Measurements from ENCODE around the gene CD300E. TPM values are rescaled to one million over a fixed set of nuclear protein-coding genes. Genes with fewer than 3 reads are reported as not detected.

CD300E gene
- total and polyA plus RNA-seq, 2 donors (not counting 3 experiments of a cell fraction or from before 2014, with no cell fraction given), result not detected

GRCh38 chr17:74595037-74595750 is 28.3 kb downstream of the CD300E start:
- no peaks in the 10 kb centered on the region for H3K27me3 ChIP-seq (ENCODE audit: control insufficient read depth in 2 of 2, insufficient read depth in 2 of 2, low read length in 2 of 2)
- CTCF ChIA-PET, result no interaction called here
- FAIRE-seq (no peak), DNase-seq (ENCODE audit: low read depth, low spot score) (no peak)
- H3K4me2 ChIP-seq (ENCODE audit: insufficient read depth, low read length), result no peak overlapping the region
- no peak overlapping the region for H3K4me3 ChIP-seq (replicated peaks in 1 of 3; ENCODE audit: insufficient read depth in 1 of 3, low read depth in 1 of 3, low read length in 3 of 3)
- no TSS peak for BruUV-seq (replicated peaks)
- no peaks in the 10 kb centered on the region for H3K79me2 ChIP-seq (ENCODE audit: control insufficient read depth, insufficient read depth, low read length)
- H3K9me3 ChIP-seq (replicated peaks; ENCODE audit: control insufficient read depth, insufficient read depth, low read length), result no peaks in the 10 kb centered on the region
- no peaks in the 10 kb centered on the region for H3K9me1 ChIP-seq (replicated peaks; ENCODE audit: control insufficient read depth, extremely low read depth, insufficient read depth, low read length)
- POLR2A ChIA-PET, result no interaction called here
- no peaks in the 10 kb centered on the region for H4K20me1 ChIP-seq (replicated peaks; ENCODE audit: control insufficient read depth, extremely low read depth, insufficient read depth, low read length)
- no peak overlapping the region for H3K9ac ChIP-seq (replicated peaks; ENCODE audit: extremely low read depth, insufficient read depth, low read length)
- TF ChIP-seq MYC (IDR thresholded peaks at IDR 0.05; ENCODE audit: low read depth, low read length) (no peak), MAX (IDR thresholded peaks at IDR 0.05; ENCODE audit: insufficient read depth, insufficient read length) (no peak), GATA2 (IDR thresholded peaks at IDR 0.05; ENCODE audit: insufficient read depth, insufficient read length, low read depth, low read length) (no peak)
- H3K36me3 ChIP-seq (ENCODE audit: control insufficient read depth in 2 of 2, extremely low read depth in 1 of 2, insufficient read depth in 2 of 2, low read length in 2 of 2), result no peaks in the 10 kb centered on the region
- dilution Hi-C loops (cut with MboI; ENCODE audit: extremely low pct_ligation_motif_present, low sequenced_read_pairs) (no loop called here), intact Hi-C loops (cut with micrococcal nuclease) (no loop called here)
- no peak overlapping the region for H3K27ac ChIP-seq (ENCODE audit: insufficient read depth, low read depth, low read length)
- no peak overlapping the region for H2AFZ ChIP-seq (ENCODE audit: low read depth, low read length)
- no peaks in the 10 kb centered on the region for H3K4me1 ChIP-seq (ENCODE audit: control insufficient read depth, extremely low read depth, insufficient read depth, low read length)

- H4K20me1 ChIP-seq (replicated peaks; ENCODE audit: control insufficient read depth, extremely low read depth, insufficient read depth, low read length), result no peaks in the 10 kb centered on the region
- no peaks in the 10 kb centered on the region for H3K9me1 ChIP-seq (replicated peaks; ENCODE audit: control insufficient read depth, extremely low read depth, insufficient read depth, low read length)
- no TSS peak for BruUV-seq (replicated peaks)
- intact Hi-C loops (cut with micrococcal nuclease) (no loop called here), dilution Hi-C loops (cut with MboI; ENCODE audit: extremely low pct_ligation_motif_present, low sequenced_read_pairs) (no loop called here)
- no peaks in the 10 kb centered on the region for H3K27me3 ChIP-seq (ENCODE audit: control insufficient read depth in 2 of 2, insufficient read depth in 2 of 2, low read length in 2 of 2)
- no peaks in the 10 kb centered on the region for H3K4me1 ChIP-seq (ENCODE audit: control insufficient read depth, extremely low read depth, insufficient read depth, low read length)
- no peaks in the 10 kb centered on the region for H3K9me3 ChIP-seq (replicated peaks; ENCODE audit: control insufficient read depth, insufficient read depth, low read length)
- no peak within 1 kb of the TSS for H3K4me2 ChIP-seq (ENCODE audit: insufficient read depth, low read length)
- no peak within 1 kb of the TSS for H3K9ac ChIP-seq (replicated peaks; ENCODE audit: extremely low read depth, insufficient read depth, low read length)
- TF ChIP-seq GATA2 (IDR thresholded peaks at IDR 0.05; ENCODE audit: insufficient read depth, insufficient read length, low read depth, low read length), result no peak
- TF ChIP-seq POLR2A (IDR thresholded peaks at IDR 0.05; ENCODE audit: low read depth, low read length), result no peak
- no peak for TF ChIP-seq POLR2AphosphoS5 (IDR thresholded peaks at IDR 0.05; ENCODE audit: insufficient read depth, low read depth, low read length)
- no peak for TF ChIP-seq CTCF (IDR thresholded peaks at IDR 0.05; ENCODE audit: extremely low read depth in 1 of 2, insufficient read depth in 1 of 2, low read depth in 1 of 2, low read length in 2 of 2)
- TF ChIP-seq FOS (IDR thresholded peaks at IDR 0.05; ENCODE audit: borderline replicate concordance, insufficient read depth, low read length), result no peak
- TF ChIP-seq MYC (IDR thresholded peaks at IDR 0.05; ENCODE audit: low read depth, low read length), result no peak
- no peak for TF ChIP-seq MAX (IDR thresholded peaks at IDR 0.05; ENCODE audit: insufficient read depth, insufficient read length)
- no peak for TF ChIP-seq JUN (IDR thresholded peaks at IDR 0.05; ENCODE audit: borderline replicate concordance, insufficient read depth, insufficient read length, low read depth)
- TF ChIP-seq EZH2 (IDR thresholded peaks at IDR 0.05; ENCODE audit: borderline replicate concordance, low read depth, low read length, severe bottlenecking), result no peak
- no peak within 1 kb of the TSS for H3K27ac ChIP-seq (ENCODE audit: insufficient read depth, low read depth, low read length)
- CTCF ChIA-PET, result no interaction called here
- H3K79me2 ChIP-seq (ENCODE audit: control insufficient read depth, insufficient read depth, low read length), result no peaks in the 10 kb centered on the region
- no peaks in the 10 kb centered on the region for H3K36me3 ChIP-seq (ENCODE audit: control insufficient read depth in 2 of 2, extremely low read depth in 1 of 2, insufficient read depth in 2 of 2, low read length in 2 of 2)
- POLR2A ChIA-PET, result no interaction called here
- H3K4me3 ChIP-seq (replicated peaks in 1 of 3; ENCODE audit: insufficient read depth in 1 of 3, low read depth in 1 of 3, low read length in 3 of 3), result no peak within 1 kb of the TSS
- DNase-seq (ENCODE audit: low read depth, low spot score), result no peak
- H2AFZ ChIP-seq (ENCODE audit: low read depth, low read length), result no peak within 1 kb of the TSS
- no peak for FAIRE-seq
These were observed 31.2 kb downstream of the CD300E start, which contains the start of gene CD300LD for GRCh38 chr17:74592087-74592990. Gene CD300LD (minus strand): TSS chr17:74592283. CDS start chr17:74592202, 81 bp downstream.

Measured in endothelial cell of umbilical vein (primary cell).